22Rv1 (cell line): ENCODE results near the gene PPP1R26.

Experiments used
- H3K27ac ChIP-seq: fragments of 450-650 bp; 2 replicates; pipeline ENCODE4 v1.5.1; 2017
- ZFX ChIP-seq: fragments of 450-650 bp; IDR thresholded peaks from 2 replicates; pipeline ENCODE4 v1.6.1; 2017; ENCODE audit warnings: antibody characterized with exemption, borderline replicate concordance
- TF ChIP-seq, protein P1 (sequence below): fragments of 450-650 bp; IDR thresholded peaks from 2 replicates; pipeline ENCODE4 v1.5.1; 2017; ENCODE audit warnings: mild to moderate bottlenecking

The PPP1R26 gene

DNA sequence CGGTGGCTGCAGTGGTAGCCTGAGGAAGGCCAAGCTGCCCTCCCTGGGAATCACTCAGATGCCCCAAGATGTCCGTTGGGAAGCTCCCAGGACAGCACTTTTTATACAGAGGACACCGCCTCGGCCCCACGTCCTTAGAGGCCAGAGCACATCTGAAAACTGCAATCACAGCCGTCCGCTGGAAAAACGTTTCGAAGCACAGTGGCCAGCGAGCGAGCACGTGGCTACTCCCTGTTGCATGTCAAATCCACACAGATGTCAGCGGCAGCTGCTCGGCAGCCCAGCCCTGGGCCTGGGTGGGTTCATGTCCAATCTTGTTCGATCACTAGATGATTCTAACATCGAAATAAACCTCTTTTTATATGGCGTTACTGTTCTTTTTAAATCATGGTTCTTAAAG lies 8.9 kb downstream of the PPP1R26 start:
- TF ChIP-seq, protein P1, sequence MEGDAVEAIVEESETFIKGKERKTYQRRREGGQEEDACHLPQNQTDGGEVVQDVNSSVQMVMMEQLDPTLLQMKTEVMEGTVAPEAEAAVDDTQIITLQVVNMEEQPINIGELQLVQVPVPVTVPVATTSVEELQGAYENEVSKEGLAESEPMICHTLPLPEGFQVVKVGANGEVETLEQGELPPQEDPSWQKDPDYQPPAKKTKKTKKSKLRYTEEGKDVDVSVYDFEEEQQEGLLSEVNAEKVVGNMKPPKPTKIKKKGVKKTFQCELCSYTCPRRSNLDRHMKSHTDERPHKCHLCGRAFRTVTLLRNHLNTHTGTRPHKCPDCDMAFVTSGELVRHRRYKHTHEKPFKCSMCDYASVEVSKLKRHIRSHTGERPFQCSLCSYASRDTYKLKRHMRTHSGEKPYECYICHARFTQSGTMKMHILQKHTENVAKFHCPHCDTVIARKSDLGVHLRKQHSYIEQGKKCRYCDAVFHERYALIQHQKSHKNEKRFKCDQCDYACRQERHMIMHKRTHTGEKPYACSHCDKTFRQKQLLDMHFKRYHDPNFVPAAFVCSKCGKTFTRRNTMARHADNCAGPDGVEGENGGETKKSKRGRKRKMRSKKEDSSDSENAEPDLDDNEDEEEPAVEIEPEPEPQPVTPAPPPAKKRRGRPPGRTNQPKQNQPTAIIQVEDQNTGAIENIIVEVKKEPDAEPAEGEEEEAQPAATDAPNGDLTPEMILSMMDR = no peak
- no peak for TF ChIP-seq ZFX
- no peak overlapping the region for H3K27ac ChIP-seq

DNA sequence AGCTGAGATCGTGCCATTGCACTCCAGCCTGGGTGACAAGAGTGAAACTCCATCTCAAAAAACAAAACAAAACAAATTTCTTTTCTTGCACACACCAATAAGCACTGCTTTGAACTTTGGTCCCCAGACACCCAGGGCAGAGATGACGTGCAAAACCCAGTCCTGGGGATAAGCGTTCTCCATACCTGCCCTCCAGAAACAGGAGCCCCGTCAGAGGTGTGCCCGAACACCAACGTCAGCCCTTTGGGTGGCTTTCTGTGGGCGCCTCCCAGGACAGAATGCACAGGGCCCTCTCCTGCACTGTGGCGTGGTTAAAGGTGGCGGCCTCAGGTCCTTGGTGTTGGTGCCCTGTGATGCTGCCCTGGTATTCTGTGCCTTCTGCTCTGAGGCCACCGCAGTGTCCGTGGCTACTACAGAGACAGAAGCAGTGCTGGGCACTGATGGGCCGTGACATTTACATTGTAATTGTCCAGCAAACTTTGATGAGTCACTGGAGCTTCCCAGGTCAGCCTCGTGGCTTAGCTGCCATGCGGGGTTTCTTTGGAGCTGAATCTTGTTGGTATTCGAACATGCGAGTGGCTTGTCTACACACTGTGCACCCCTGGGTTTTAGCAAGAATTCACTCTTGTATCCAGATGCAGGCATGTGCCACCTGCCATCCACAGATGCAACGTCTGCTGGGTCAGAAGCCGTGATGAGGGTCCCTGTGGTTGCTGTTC lies 9.8 kb downstream of the PPP1R26 start:
- no peak overlapping the region for H3K27ac ChIP-seq
- TF ChIP-seq, protein P1 = no peak
- no peak for TF ChIP-seq ZFX

DNA sequence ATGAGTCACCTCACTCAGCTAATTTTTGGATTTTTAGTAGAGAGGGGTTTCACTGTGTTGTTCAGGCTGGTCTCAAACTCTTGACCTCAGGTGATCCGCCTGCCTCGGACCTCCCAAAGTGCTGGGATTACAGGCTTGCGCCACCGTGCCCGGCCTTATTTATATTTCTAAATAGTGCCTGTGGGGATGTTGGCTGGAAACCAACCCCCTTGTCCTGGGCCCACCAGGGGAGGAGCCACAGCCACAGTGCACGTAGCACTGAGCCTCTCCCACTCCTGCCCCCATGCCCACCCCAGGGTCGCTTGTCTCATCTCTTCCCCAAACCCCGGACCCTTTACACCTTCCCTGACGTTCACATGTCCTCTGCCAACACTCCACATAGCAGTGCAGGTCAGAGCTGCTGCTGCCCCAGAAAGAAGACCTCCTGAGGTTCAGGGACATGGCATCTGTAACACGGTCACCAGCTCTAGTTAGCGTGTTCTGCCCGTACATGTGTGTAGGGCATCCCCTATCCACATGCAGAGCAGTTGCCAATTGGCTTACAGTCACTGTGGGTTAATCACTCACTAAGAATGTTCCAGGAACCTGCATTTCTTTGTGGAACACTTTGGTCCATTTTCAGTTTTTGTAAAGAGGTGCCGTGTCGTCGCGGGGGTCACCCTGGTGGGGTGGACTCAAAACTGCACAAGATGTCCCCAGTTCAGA lies 10.7 kb downstream of the PPP1R26 start:
- H3K27ac ChIP-seq = no peak overlapping the region
- TF ChIP-seq ZFX = no peak
- TF ChIP-seq, protein P1 = no peak

DNA sequence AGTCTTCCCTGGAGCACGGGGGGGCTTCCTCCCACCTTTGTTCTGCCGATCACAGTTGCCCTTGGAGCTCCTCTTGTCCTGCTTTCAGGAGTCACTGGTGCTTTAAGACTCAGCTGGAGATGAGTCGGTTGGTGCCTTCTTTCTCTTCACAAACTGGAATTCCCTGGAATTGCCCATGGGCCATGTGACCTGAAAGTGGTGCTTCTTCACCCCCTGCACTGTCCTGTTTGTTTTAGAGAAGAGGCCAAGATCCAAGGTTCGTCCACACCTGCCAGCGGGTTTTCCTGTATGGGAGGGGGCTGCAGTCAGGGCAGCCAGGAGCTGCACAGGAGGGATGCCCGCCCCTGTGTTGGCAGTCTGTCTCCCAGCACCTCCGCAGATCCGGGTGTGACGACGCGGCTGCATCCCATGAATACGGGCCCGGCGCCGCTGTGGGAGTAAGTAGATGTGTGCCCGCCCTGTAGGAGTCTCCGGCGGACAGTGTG lies 11.4 kb downstream of the PPP1R26 start:
- TF ChIP-seq, protein P1 = no peak
- no peak for TF ChIP-seq ZFX
- H3K27ac ChIP-seq = no peak overlapping the region

DNA sequence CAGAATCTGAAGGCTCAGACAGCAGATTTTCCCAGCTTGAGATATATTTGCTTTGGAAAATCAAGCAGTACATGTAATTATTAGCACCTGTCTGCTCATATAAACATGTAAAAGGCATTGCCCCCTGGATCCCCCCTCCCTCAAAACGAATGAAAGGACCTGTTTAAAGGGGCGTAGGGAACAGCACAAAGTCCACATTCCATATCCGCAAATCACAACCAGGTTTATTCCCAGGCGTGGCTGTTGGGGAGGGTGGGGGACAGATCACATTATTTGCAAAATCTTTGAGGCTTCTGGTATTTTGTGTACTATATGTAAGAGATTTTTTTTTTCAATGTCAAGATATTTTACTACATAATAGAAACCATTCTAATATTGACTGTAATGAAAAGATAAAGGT lies 12.2 kb downstream of the PPP1R26 start:
- no peak overlapping the region for H3K27ac ChIP-seq
- no peak for TF ChIP-seq ZFX
- TF ChIP-seq, protein P1 = no peak

DNA sequence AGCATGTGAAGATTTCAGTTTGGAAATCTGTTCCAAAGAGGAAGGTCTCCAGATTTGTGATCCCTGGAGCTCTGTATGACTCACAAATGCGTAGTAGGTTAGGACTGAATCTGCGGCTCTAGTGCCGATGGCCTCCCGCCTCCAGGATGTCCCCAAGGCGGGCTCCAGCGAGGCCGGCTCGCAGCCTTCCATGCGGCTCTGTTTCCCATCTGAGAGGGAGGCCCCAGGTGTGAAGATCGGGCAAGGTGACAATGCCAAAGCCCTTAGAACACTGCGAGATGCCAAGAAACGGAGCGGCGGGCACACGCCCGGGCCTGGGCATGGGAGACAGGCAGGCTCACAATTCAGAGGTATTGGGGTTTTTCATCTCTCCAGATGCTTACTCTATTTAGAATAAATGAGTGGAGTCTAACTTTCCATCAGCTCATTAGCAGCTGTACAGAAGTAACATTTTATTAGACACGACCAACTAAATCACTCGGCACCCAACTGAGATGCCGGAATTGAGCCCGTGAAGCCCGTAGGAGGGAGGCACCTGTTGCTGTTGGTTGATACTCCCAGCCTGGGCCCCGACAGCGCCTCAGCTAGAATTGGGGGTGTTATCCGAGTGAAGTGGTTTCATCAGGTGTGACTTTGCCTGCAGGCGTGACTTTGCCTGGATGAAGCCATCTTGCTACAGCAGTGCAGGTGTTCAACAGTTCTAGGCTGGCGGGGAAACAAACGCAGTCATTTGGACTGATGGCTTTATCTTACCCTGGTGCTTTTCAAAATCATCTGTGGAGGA lies 13.5 kb downstream of the PPP1R26 start:
- H3K27ac ChIP-seq = no peak overlapping the region

More for the DNA sequence above, 13.5 kb downstream of the PPP1R26 start:
- no peak for TF ChIP-seq ZFX
- TF ChIP-seq, protein P1 = no peak
